ENCODE data around the gene ZHX3. TPM values are rescaled to one million over a fixed set of nuclear protein-coding genes. Genes with fewer than 3 reads are reported as not detected.

ZHX3 gene
- total and polyA plus RNA-seq, 2 of the 13 experiments (the other 11 are each of a cell fraction or from before 2014, with no cell fraction given): 8.4 to 11.7 TPM

DNA sequence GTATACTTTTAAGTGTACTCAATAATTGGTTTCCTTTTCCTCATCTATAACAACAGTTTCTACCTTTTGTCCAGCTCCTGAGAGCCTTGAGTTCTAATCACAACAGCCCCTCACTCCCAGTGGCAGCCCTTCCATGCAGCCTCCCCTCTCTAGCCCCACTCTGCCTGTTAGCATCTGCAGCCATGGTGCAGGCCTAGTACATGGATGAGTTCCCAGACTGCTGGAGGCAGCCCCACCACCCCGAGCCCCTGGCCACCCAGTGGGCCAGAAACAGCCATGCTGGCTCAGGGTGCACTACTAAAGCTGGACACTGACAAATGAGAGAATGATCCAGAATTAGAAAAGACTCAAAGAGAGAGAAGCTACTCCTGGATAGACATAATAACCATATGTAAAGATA, 13.4 kb upstream of the ZHX3 start:
- DNase-seq (ENCODE audit: low spot score) (no peak), ATAC-seq (peak; percentile 20; the same call in 2 of the 3 replicates), FAIRE-seq (no peak)
- in situ Hi-C loops (cut with HindIII; ENCODE audit: extremely low pct_ligation_motif_present, low pct_unique_long_range_greater_than_20kb) (loop anchor here (10.0 kb wide), 2 partner anchors 86 to 196 kb away; partner anchors contain the start of gene PLCG1), intact Hi-C loops (cut with micrococcal nuclease; ENCODE audit: unreplicated experiment) (no loop called here)
- Histone ChIP-seq H3K4me3 (replicated peaks in 1 of 3; ENCODE audit: insufficient read depth in 1 of 3, low read depth in 2 of 3, low read length in 3 of 3) (no peak overlapping the region), H3K79me2 (ENCODE audit: insufficient read depth, low read length) (no peaks in the 10 kb centered on the region), H3K36me3 (replicated peaks in 1 of 2; ENCODE audit: control insufficient read depth in 1 of 2, insufficient read depth in 2 of 2, low read length in 2 of 2) (no peaks in the 10 kb centered on the region), H4K20me1 (ENCODE audit: insufficient read depth, low read length) (no peaks in the 10 kb centered on the region), H3K4me1 (ENCODE audit: insufficient read depth, low read length) (peaks cover 19% of the 10 kb centered on the region), H3K27ac (ENCODE audit: extremely low read length, insufficient read depth, low read length) (no peak overlapping the region), H3K27me3 (ENCODE audit: control insufficient read depth in 1 of 2, insufficient read depth in 2 of 2, low read length in 2 of 2) (peaks cover 5 to 39% of the 10 kb centered on the region in 2 experiments; a peak in 4 of 5 replicates), H3K9me3 (ENCODE audit: low read length) (no peaks in the 10 kb centered on the region), H3K9ac (ENCODE audit: insufficient read depth, low read depth, low read length) (no peak overlapping the region), H3K4me2 (ENCODE audit: low read depth, low read length) (no peak overlapping the region), H2AFZ (ENCODE audit: low read length) (no peak overlapping the region)
- BruUV-seq (replicated peaks): no TSS peak
- TF ChIP-seq ZNF33A (CRISPR knock-in tag; IDR thresholded peaks at IDR 0.05; ENCODE audit: borderline replicate concordance) (no peak), SIX1 (CRISPR knock-in tag; IDR thresholded peaks at IDR 0.05; ENCODE audit: borderline replicate concordance) (no peak)
- ChIA-PET POLR2A (interaction anchor here (1.3 kb wide), 1 partner anchor 9 kb away, joined by 3 read pairs; no protein-coding TSS in a partner anchor), CTCF (ENCODE audit: low intra/inter-chr PET ratio, low total read pairs) (no interaction called here)
- WGBS (ENCODE audit: low lambda C conversion rate): 12% methylated on average over 1 of the region's 1 CpG

DNA sequence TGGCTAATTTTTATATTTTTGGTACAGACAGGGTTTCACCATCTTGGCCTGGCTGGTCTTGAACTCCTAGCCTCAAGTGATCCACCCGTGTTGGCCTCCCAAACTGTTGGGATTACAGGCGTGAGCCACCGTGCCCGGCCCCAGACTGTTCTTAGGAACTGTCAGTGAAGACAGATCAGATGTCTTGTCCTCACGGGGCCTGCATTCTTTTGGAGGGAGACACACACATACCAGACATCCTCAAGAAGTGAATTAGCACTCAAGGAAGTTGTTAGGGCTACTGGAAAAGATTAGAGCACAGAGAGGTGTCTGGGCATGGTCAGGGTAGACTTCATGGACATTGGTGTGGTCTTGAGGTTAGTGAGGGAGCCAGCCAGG, 12.8 kb upstream of the ZHX3 start:
- no peak for DNase-seq (ENCODE audit: low spot score)
- ATAC-seq: no peak
- in situ Hi-C loops (cut with HindIII; ENCODE audit: extremely low pct_ligation_motif_present, low pct_unique_long_range_greater_than_20kb): loop anchor here (10.0 kb wide), 2 partner anchors 86 to 196 kb away; partner anchors contain the start of gene PLCG1
- Histone ChIP-seq H2AFZ (ENCODE audit: low read length) (no peak overlapping the region), H3K27ac (ENCODE audit: extremely low read length, insufficient read depth, low read length) (no peak overlapping the region), H3K9me3 (ENCODE audit: low read length) (no peaks in the 10 kb centered on the region), H3K4me3 (replicated peaks in 1 of 3; ENCODE audit: insufficient read depth in 1 of 3, low read depth in 2 of 3, low read length in 3 of 3) (no peak overlapping the region), H3K4me1 (ENCODE audit: insufficient read depth, low read length) (peaks cover 19% of the 10 kb centered on the region), H4K20me1 (ENCODE audit: insufficient read depth, low read length) (no peaks in the 10 kb centered on the region), H3K9ac (ENCODE audit: insufficient read depth, low read depth, low read length) (no peak overlapping the region), H3K79me2 (ENCODE audit: insufficient read depth, low read length) (no peaks in the 10 kb centered on the region), H3K27me3 (ENCODE audit: control insufficient read depth in 1 of 2, insufficient read depth in 2 of 2, low read length in 2 of 2) (peaks cover 4 to 35% of the 10 kb centered on the region in 2 experiments; a peak in 4 of 5 replicates), H3K36me3 (replicated peaks in 1 of 2; ENCODE audit: control insufficient read depth in 1 of 2, insufficient read depth in 2 of 2, low read length in 2 of 2) (no peaks in the 10 kb centered on the region), H3K4me2 (ENCODE audit: low read depth, low read length) (no peak overlapping the region)
- TF ChIP-seq ZIK1 (CRISPR knock-in tag; IDR thresholded peaks at IDR 0.05; ENCODE audit: borderline replicate concordance, low read depth) (no peak), ZFP90 (CRISPR knock-in tag; IDR thresholded peaks at IDR 0.05; ENCODE audit: borderline replicate concordance) (no peak), CHCHD3 (CRISPR knock-in tag; IDR thresholded peaks at IDR 0.05) (no peak), ZNF570 (CRISPR knock-in tag; IDR thresholded peaks at IDR 0.05; ENCODE audit: borderline replicate concordance) (no peak)
- TF ChIP-seq, protein P1, sequence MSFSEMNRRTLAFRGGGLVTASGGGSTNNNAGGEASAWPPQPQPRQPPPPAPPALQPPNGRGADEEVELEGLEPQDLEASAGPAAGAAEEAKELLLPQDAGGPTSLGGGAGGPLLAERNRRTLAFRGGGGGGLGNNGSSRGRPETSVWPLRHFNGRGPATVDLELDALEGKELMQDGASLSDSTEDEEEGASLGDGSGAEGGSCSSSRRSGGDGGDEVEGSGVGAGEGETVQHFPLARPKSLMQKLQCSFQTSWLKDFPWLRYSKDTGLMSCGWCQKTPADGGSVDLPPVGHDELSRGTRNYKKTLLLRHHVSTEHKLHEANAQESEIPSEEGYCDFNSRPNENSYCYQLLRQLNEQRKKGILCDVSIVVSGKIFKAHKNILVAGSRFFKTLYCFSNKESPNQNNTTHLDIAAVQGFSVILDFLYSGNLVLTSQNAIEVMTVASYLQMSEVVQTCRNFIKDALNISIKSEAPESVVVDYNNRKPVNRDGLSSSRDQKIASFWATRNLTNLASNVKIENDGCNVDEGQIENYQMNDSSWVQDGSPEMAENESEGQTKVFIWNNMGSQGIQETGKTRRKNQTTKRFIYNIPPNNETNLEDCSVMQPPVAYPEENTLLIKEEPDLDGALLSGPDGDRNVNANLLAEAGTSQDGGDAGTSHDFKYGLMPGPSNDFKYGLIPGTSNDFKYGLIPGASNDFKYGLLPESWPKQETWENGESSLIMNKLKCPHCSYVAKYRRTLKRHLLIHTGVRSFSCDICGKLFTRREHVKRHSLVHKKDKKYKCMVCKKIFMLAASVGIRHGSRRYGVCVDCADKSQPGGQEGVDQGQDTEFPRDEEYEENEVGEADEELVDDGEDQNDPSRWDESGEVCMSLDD (CRISPR knock-in tag; IDR thresholded peaks at IDR 0.05; ENCODE audit: borderline replicate concordance): no peak
- FAIRE-seq: no peak
- no TSS peak for BruUV-seq (replicated peaks)
- WGBS (ENCODE audit: low lambda C conversion rate): 52% methylated on average over 5 of the region's 5 CpGs
- CTCF ChIA-PET (ENCODE audit: low intra/inter-chr PET ratio, low total read pairs): no interaction called here
- POLR2A ChIA-PET: no interaction called here
- intact Hi-C loops (cut with micrococcal nuclease; ENCODE audit: unreplicated experiment): no loop called here
